Hematopoietic multipotent progenitor cell treated with erythropoietin and hydrocortisone succinate and interleukin-3 and kit ligand, for 17 days (in vitro differentiated cells): ENCODE results near the gene RAD51B.
"Not testable (repeated sequence)": the region's sequence is repeated elsewhere in the genome, so short reads cannot be mapped to it uniquely, and the experiment has no call there.

Source experiments
- DNase-seq: peaks from one replicate; pipeline ENCODE4 v3.0.0-alpha.2; 2015; ENCODE audit warnings: low spot score

The RAD51B gene

DNA sequence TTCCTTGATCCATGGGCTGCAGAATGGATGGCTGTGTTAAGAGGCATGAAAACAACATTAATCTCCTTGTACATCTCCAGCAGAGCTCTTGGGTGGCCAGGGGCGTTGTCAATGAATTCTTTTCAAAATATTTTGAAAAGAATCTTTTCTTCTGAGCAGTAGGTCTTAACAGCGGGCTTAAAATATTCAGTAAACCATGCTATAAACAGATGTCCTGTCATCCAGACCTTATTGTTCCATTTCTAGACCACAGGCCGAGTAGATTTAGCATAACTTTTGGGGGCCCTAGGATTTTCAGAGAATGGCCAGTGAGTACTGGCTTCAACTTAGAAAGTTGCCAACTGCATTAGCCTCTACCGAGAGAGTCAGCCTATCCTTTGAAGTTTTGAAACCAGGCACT lies 130.2 kb downstream of the RAD51B start:
- DNase-seq = no peak

DNA sequence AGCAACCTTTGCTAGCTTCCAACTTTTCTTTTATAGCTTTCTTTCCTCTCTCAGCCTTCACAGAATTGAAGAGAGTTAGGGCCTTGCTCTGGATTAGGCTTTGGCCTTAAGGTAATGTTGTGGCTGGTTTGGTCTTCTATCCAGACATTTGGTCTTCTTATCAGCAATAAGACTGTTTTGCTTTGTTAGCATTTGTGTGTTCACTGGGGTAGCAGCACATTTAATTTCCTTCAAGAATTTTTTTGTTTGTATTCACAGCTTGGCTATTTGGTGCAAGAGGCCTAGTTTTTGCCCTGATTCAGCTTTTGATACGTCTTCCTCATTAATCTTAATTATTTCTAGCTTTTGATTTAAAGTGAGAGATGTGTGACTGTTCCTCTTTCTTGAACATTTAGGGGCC lies 130.8 kb downstream of the RAD51B start:
- DNase-seq = no peak

DNA sequence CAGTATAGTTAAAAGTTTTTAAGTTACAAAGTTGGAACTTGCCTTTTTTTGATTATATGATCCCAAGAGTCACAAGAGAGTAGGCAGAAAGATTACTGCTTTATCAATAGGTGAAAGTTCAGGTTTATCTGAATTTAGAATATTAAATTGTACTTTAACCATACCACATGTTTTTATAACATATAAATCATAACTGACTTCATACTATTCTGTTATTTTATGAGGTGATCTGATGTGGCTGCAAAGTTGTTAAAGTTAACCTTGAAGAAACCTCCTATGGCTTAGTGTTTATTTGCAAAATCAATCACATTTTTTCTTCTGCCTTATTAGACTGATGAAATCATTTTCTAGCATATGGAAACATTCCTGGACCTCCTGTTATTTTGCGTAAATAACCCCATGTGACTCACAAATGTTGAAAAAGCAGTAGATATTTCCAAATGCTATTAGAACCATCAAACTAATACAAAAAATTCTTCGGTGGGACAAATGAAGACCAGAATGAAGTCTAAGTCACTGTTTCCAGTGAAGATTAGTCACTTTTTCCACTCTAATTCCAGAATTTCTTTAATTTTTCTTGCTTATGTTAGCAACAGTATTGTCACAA lies 132.1 kb downstream of the RAD51B start:
- no peak for DNase-seq

DNA sequence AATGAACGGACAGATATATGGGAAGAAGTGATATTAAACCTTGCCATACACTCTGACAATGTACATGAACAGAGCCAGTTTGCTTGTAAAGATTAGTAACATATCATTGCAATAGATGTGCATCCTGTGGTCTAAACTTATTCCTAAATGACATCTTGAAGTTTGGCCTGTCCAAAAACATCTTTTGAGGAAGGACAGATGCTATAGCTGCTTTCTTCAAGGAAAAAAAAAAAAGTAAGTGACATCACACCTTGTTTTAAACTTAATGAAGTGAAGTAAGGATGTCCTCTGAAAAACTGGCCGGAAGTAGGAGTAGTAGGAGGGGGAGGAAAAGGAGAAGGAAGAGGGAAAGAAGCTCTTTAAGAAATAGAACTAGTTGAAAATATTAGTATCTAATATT lies 132.8 kb downstream of the RAD51B start:
- DNase-seq = no peak

DNA sequence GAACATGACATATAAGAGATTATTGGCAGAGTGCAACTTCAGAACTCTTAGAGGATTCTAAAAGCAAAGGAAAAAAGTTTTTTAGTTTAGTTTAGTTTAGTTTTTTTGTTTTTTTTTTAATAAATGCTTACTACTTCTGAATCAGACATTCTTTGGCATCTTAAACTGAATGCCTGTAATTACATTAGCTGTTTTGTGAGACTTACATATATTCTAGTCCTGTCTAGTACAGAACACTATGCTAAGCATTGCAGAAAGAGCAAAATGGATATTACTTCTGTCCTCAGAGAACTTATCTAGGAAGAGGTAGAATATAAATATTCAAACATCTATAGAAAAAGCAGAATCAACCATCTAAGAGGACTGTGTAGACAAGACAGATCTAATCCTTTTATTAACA lies 133.2 kb downstream of the RAD51B start:
- no peak for DNase-seq

DNA sequence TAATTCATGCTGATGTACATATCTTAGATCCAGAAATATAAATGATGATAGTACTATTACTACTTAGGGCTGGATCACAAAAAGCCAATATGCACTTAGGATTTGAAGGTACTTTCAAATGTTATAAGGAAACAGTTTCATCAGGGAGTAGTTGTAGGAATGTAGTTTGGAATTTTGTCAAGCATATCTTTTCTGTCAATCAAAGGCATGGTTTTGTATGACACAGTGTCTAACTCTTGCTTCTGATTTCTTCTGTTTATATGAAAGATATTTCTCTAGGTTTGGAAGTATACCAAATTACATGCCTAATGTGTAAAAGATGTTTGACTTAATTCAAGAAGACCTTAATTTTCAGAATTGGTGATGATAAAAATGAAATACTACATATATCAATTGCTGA lies 135.7 kb downstream of the RAD51B start:
- DNase-seq = no peak

DNA sequence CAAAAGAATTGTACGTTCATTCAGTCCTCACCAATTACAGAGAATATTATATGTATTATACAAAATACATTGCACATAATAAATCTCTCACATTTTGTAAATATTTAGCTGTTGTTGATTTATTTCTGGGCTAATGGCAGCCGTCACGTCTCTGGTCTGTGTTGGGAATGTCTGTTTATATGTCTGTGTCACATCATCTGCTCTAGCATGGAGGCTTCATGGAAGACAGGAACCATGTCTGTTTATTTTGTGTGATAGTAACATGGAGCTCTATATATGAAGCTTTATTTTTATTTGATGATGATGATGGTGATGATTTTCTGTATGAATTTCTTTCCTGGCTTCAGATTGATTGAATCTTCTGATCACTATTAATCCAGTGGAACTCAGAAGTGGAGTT lies 138.4 kb downstream of the RAD51B start:
- DNase-seq = no peak

DNA sequence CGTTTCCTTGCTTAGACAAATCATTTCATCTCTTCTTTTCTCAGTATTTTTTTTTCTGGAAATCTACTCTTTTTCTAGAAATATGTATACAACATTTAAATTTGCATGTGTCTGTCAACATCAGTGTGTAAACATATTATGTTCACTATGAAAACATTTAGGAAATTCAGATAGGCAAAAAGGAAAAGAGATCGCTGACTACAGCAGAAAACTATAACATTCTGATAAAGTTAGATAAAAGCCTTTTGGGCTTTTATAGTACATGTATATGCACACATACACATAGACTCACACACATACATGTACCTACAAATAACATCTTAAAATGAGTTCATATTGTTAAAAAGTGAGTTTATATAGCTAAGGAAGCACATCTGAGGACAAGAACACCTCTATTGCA lies 142.1 kb downstream of the RAD51B start:
- no peak for DNase-seq

DNA sequence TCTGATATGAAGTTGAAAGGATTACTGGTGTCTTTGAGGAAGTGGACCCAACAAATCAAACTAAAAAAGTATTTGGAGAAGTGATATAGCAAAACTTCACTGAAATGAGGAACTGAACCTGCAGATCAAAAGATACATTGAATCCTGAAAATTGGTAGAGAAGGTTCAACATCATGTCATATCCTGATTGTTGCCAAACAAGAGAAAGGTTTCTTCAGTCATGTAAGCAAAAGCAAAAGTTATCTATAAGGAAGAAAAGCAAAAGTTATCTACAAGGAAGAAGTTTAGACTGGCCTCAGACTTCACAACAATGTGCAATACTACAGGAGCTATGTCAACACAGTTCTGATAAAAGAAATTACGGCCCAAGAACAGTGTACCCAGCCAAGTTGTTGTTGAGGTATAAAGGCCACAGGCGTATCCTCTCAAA lies 142.7 kb downstream of the RAD51B start:
- DNase-seq = no peak

DNA sequence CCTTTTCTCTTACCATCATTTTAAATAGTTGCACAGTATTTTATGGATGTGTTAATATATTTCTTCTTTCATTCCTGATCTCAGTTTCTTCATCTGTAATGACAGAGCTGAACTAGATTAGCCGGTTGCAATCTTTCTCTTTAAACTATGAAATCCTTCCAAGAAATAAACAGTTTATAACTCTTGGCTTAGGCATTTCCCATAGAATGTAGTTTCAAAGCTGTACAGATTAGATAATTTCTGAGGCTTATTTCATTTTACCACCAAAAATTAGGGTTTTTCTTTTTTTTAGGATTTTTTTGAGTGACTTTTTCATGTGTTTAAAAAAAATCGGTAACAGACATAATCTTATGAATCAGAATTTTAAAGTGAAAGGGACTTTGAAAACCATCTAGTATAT lies 144.0 kb downstream of the RAD51B start:
- DNase-seq = no peak

DNA sequence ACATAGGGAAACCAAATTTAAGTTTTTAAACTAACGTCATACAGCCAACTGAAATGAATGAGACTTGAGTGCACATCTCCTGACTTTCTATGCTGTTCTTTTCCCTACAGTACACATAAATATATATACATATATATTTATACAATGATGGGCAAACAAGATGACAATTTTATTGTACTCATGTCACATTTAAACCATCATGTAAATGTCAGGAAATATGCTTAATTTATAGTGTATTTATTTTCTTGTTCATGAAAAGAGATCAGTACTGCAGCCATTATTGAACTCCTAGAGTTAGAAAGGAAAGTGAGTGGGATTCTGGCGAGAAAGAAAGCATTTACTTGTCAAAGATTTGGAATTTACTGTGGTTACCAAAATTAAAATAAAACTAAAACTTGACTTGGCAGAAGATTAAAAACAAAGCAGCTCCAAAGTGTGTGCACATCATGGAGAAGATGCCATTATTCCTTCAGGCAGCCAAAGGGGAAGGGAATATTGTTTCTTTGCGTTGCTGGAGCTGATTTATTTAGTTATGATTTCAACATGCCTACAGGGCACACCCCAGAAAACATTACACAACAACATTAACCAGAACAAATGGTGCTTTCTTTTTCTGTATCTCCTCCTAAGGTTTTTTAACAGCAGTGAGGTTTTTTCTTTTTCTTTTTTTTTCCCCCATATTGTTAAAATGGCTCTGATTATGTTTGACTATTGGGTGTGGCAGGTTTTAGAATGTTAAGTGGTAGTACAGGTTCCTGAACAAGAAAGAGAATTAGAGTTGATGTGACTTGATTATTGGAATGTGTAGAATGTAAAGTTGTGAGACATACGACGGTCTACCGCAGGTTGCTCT lies 144.6 kb downstream of the RAD51B start:
- DNase-seq = no peak

DNA sequence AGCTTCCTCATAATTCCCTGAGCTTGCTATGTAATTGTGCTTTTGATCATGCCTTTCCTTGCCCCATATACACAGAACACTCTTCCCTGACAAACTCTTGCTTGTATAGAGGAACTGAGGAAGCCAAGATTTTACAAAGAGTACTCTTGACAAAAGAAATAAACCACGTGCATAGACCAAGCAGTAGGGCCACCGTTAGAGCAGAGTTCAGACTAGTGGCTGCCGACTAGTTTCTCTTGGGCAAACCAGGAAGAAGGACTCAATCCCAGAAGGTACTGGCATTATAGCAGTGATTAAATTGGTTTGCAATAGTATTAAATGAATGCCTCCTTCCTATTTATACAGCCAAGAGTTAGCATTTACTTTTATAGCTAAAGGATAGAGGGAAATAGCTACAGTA lies 146.1 kb downstream of the RAD51B start:
- no peak for DNase-seq

DNA sequence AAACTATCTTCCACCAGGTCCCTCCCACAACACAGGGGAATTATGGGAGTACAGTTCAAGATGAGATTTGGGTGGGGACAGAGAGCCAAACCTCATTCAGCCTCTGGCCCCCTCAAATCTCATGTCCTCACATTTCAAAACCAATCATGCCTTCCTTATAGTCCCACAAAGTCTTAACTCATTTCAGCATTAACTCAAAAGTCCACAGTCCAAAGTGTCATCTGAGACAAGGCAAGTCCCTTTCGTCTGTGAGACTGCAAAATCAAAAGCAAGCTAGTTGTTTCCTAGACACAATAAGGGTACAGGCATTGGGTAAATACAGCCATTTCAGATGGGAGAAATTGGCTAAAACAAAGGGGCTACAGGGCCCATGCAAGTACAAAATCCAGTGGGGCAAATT lies 147.6 kb downstream of the RAD51B start:
- no peak for DNase-seq

DNA sequence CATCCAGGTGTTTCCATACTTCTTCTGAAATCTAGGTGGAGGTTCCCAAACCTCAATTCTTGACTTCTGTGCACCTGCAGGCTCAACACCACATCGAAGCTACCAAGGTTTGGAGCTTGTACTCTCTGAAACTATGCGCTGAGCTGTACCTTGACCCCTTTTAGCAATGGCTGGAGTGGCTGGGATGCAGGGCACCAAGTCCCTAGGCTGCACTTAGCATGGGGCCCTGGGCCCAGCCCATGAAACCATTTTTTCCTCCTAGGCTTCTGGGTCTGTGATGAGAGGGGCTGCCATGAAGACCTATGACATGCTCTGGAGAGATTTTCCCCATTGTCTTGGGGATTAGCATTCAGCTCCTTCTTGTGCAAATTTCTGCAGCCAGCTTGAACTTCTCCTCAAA lies 148.4 kb downstream of the RAD51B start:
- DNase-seq = not testable (repeated sequence)

DNA sequence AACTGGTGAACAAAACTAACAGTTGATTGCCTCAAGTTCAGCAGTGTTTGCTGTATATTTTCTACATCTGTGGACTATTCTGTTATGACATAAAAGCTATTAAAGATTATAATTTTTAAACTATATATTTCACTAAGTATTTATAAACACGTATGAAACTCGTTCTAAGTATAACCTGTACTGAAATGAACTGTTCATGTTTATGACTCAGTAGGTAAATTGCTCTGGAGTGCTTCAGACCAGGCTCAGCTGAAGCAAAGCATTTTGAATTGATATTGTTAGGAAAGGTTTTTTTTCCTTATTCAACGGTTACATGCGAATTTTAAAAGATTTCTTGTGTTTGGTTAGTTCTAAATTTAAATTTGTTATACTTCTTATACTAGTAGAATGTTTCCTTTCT lies 151.3 kb downstream of the RAD51B start:
- DNase-seq = no peak

DNA sequence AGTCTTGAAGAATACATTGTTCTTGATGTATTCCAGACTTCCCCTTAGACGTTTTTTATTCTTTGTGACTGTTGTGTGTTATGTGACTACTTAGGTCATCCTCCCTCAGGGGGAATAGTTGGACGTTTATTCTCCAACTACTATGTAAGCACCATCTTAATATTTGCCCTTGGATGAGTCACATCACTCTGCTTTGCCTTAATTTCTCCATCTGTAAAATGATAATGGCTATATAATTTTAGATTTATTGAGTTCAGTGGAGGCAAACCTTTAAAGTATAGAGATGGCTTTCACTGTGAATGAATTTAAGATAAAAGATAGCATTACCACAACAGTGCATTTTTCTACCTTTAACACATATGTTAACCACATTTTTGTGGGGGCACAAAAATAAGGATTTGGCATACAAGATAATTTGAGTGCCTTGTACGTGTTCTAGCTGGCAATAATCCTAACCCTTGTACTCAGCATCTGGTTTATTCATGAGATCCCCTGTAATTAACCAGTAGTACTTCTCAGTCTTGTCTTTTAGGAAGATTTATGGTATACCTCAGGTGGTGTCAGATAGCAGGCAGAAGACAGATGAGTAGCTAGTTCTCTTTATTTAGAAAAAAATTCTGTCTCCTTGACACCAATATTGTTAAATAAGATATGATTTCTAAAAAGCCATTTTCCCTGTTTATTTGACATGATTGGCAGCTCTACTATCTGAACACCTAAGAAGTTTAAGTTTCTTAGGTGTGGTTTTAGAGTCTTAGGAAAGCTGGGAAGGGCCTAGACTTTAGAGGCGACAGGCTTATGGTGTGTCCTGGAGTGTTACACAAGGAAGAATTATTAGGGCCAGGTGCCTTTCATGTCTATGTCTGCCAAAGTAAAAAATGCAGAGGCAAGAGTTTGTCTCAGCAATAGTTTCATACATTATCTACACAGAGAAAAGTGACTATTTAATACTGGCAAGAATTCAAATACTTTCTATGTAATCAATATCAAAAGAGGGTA lies 152.3 kb downstream of the RAD51B start:
- DNase-seq = no peak

DNA sequence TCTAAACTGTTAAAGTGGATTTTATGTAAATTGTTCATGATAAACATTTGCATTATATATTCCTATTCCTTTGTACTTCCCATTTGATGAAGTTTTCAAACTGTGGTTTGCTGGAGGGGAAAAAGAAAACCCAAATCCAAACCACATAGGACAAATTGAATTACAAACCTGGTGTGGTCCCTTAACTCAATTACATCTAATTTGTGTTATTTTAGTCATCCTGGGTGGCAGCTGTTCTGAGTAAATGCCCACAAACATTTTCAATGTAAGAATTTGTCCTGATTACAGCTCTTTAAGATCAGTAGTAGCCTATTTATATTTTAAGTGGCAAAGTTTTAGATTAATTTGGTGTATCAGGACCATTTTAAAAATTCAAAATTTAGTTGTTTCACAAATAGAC lies 153.9 kb downstream of the RAD51B start:
- no peak for DNase-seq

DNA sequence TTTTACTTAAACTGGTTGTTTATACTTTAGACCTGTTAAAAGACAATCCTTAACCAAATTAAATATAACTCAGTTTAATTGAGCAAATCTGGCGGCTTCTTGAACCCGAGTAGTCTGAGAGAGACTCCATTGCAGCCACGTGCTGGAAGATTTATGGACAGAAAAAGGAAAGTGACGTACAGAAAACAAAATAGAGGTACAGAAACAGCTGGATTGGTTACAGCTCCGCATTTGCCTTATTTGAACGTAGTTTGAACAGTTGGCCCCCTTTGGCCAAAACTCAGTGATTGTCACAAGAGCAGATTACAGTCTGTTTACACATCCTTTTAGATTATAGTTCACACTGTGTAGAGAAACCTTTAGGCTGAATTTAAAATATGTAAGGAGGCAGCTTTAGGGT lies 155.9 kb downstream of the RAD51B start:
- DNase-seq = no peak

DNA sequence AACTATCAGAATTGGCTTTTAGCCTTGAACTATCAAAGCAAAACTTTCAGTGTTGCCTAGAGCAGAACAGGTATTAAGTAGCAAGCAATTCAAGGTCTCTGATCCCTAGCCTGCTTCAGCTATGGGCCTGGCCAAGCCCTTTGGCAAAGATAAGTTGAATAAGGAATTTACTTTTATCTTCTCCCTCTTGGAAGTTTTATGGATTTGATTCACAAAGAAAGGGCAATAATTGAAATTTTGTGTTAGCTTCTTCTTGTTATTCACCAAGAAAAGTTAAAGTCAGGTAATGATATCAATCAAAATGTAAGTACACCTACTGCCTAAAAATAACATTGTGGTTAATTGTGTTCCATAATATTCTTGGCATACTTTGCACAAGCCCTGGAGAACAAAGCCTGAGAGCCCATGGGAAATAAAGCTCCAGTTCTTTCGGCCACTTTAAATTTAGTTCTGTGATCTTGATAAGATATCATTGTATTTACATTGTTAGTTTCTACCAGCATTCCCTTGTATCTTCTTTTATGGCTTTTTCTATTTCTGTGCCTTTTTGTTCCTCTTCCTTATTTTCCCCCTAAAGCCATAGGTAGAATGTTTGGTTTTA lies 158.0 kb downstream of the RAD51B start:
- DNase-seq = no peak

DNA sequence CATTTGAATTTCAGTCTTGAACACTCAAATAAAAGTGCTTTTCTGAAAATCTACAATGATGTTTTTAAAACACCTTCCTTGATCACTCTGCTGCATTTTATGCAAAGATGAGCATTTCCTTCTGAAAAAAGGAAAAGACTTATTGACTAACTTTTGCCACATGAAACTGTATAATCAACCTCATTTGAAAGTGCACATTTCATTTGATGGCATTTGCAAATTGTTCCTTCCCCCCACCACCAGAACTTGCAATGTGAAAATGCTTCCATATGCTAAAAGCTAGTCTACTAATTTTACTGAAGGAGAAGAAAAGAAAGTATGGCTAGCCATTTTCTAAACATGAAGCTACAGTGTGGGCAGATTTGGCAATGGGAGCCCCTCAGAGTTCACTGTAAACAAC lies 159.2 kb downstream of the RAD51B start:
- DNase-seq = no peak

DNA sequence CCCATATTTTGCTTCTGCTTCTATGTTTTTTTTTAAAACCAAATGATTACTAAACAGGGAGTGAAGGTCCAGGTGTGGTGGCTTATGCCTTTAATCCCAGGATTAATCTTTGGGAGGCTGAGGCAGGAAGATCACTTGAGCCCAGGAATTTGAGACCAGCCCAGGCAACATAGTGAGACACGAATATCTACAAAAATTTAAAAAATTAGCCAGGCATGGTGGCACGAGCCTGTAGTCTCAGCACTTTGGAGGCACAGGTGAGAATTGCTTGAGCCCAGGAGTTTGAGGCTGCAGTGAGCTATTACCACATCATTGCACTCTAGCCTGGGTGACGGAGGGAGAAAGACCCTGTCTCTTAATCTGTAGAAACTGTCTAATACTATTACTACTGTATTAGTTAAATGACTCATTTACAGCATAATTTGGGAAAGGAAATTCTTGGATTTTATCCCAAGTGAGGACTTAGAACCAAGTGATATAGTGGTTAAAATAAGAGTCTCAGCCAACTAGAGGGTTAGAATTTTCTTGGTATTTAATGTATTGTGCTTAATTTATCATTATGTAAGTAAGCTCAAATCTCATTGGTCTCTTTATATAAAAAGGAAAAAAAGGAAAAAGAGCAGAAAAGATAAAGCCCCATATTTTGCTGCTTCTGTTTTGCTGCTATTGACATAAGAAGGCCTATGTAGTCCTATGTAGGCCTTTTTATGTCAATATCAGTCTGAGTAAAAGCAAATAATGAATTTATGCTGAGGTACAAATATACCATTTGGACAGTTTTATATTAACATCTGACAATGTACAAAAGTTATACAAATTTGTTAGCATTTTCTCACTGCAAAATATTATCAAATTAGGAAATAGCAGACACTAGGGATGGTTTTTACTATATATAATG lies 163.4 kb downstream of the RAD51B start:
- no peak for DNase-seq
